ENCODE results near the gene INPP5D.

INPP5D gene

GRCh38 chr2:233217892-233218377 lies 157.8 kb downstream of the INPP5D start:
- DNase-seq (ENCODE audit: low read depth): peak; percentile 47
- H3K4me3 ChIP-seq (replicated peaks; ENCODE audit: low read depth, low read length): no peak overlapping the region
- TF ChIP-seq CTCF (IDR thresholded peaks at IDR 0.05; ENCODE audit: low read length, missing control alignments): no peak

- no peak overlapping the region for H3K4me3 ChIP-seq (replicated peaks; ENCODE audit: low read depth, low read length)
- DNase-seq (ENCODE audit: low read depth): no peak
- TF ChIP-seq CTCF (IDR thresholded peaks at IDR 0.05; ENCODE audit: low read length, missing control alignments): no peak
Measured at GRCh38 chr2:233218836-233219235, 158.7 kb downstream of the INPP5D start.

GRCh38 chr2:233219848-233220247 lies 159.7 kb downstream of the INPP5D start:
- TF ChIP-seq CTCF (IDR thresholded peaks at IDR 0.05; ENCODE audit: low read length, missing control alignments): no peak
- H3K4me3 ChIP-seq (replicated peaks; ENCODE audit: low read depth, low read length): no peak overlapping the region
- no peak for DNase-seq (ENCODE audit: low read depth)

GRCh38 chr2:233221378-233222063 lies 161.4 kb downstream of the INPP5D start:
- no peak overlapping the region for H3K4me3 ChIP-seq (replicated peaks; ENCODE audit: low read depth, low read length)
- DNase-seq (ENCODE audit: low read depth): peak; percentile 73
- TF ChIP-seq CTCF (IDR thresholded peaks at IDR 0.05; ENCODE audit: low read length, missing control alignments): no peak

GRCh38 chr2:233223059-233223894 lies 163.1 kb downstream of the INPP5D start:
- DNase-seq (ENCODE audit: low read depth): no peak
- no peak overlapping the region for H3K4me3 ChIP-seq (replicated peaks; ENCODE audit: low read depth, low read length)
- TF ChIP-seq CTCF (IDR thresholded peaks at IDR 0.05; ENCODE audit: low read length, missing control alignments): no peak

- H3K4me3 ChIP-seq (replicated peaks; ENCODE audit: low read depth, low read length): no peak overlapping the region
- no peak for TF ChIP-seq CTCF (IDR thresholded peaks at IDR 0.05; ENCODE audit: low read length, missing control alignments)
- DNase-seq (ENCODE audit: low read depth): no peak
Measured at GRCh38 chr2:233225230-233226068, 165.3 kb downstream of the INPP5D start.
